ENCODE measurements around the gene ZBED6. TPM values are rescaled to one million over a fixed set of nuclear protein-coding genes. Genes with fewer than 3 reads are reported as not detected.

The ZBED6 gene
- total RNA-seq, 1 experiment from 2014 or later, result 68.2 TPM

GRCh38 chr1:203843435-203843834 lies 48.0 kb downstream of the ZBED6 start:
- Mint-ChIP-seq H3K36me3 (ENCODE audit: insufficient read depth, unreplicated experiment) (peaks cover 99% of the 10 kb centered on the region), H3K4me3 (ENCODE audit: unreplicated experiment) (no peak overlapping the region), H3K4me1 (ENCODE audit: insufficient read depth, unreplicated experiment) (peaks cover 6% of the 10 kb centered on the region), H3K27ac (ENCODE audit: low read depth, unreplicated experiment) (no peak overlapping the region), H3K27me3 (ENCODE audit: insufficient read depth, unreplicated experiment) (no peaks in the 10 kb centered on the region), H3K9me3 (ENCODE audit: unreplicated experiment) (no peaks in the 10 kb centered on the region)
- no peak for DNase-seq (ENCODE audit: unreplicated experiment)
- TF ChIP-seq, protein P1, sequence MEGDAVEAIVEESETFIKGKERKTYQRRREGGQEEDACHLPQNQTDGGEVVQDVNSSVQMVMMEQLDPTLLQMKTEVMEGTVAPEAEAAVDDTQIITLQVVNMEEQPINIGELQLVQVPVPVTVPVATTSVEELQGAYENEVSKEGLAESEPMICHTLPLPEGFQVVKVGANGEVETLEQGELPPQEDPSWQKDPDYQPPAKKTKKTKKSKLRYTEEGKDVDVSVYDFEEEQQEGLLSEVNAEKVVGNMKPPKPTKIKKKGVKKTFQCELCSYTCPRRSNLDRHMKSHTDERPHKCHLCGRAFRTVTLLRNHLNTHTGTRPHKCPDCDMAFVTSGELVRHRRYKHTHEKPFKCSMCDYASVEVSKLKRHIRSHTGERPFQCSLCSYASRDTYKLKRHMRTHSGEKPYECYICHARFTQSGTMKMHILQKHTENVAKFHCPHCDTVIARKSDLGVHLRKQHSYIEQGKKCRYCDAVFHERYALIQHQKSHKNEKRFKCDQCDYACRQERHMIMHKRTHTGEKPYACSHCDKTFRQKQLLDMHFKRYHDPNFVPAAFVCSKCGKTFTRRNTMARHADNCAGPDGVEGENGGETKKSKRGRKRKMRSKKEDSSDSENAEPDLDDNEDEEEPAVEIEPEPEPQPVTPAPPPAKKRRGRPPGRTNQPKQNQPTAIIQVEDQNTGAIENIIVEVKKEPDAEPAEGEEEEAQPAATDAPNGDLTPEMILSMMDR (IDR thresholded peaks at IDR 0.05; ENCODE audit: unreplicated experiment), result no peak
- intact Hi-C loops (cut with micrococcal nuclease), result no loop called here
- ChIA-PET CTCF (interaction anchor here (0.5 to 0.8 kb wide), 3 partner anchors 57 to 321 kb away, joined by 3 to 4 read pairs (median 4); no protein-coding TSS in a partner anchor), POLR2A (interaction anchor here (0.6 to 2.2 kb wide), 3 partner anchors 12 to 100 kb away, joined by 3 to 8 read pairs (median 3); no protein-coding TSS in a partner anchor)
- no TSS peak for BruUV-seq (replicated peaks)

Other genes with a start within 250 kb of the ZBED6 start
- 15.4 and 17.0 TPM in 2 replicates for gene ATP2B4, start 168.8 kb upstream of the ZBED6 start, total RNA-seq (2022)
- not detected in 2 replicates for gene LAX1, start 30.4 kb upstream of the ZBED6 start, total RNA-seq (2022)
- 148 and 156 TPM in 2 replicates for gene ZC3H11A, start within 50 bp of the ZBED6 start, total RNA-seq (2022)
- gene SNRPE, start 66.0 kb downstream of the ZBED6 start, total RNA-seq (2022), result 358 and 423 TPM in 2 replicates

All from MCF 10A (cell line).